ENCODE measurements around the gene MTMR3. TPM values are rescaled to one million over a fixed set of nuclear protein-coding genes. Genes with fewer than 3 reads are reported as not detected.

MTMR3 gene
- polyA plus RNA-seq, 2 of the 4 experiments (the other 2 are of a cell fraction) = 7.4 to 18.8 TPM

GRCh38 chr22:29948385-29948769, 65.4 kb downstream of the MTMR3 start:
- CTCF ChIA-PET = no interaction called here
- no peaks in the 10 kb centered on the region for H3K9me3 ChIP-seq
- TF ChIP-seq HOXB5 (CRISPR knock-in tag; IDR thresholded peaks at IDR 0.05) (no peak), CHD2 (IDR thresholded peaks at IDR 0.05; ENCODE audit: low read length, partially characterized antibody) (no peak), BHLHE40 (IDR thresholded peaks at IDR 0.05; ENCODE audit: low read depth, low read length) (no peak), HOXA7 (CRISPR knock-in tag; IDR thresholded peaks at IDR 0.05) (no peak), FOXS1 (CRISPR knock-in tag; IDR thresholded peaks at IDR 0.05) (no peak), CHD4 (IDR thresholded peaks at IDR 0.05; ENCODE audit: borderline replicate concordance) (no peak), CEBPB (IDR thresholded peaks at IDR 0.05) (no peak), CTCF (IDR thresholded peaks at IDR 0.05) (no peak)
- no peak overlapping the region for H3K27ac ChIP-seq
- H3K4me3 ChIP-seq = no peak overlapping the region
- POLR2A ChIA-PET = no interaction called here
- DNase-seq (ENCODE audit: low read depth in 1 of 2, low spot score in 1 of 2) (no peak), ATAC-seq (no peak), FAIRE-seq (no peak)
- WGBS (ENCODE audit: missing lambda C conversion rate) = 80% methylated on average over 1 of the region's 1 CpG
- H3K4me1 ChIP-seq = peaks cover 20% of the 10 kb centered on the region; the same call in 2 of the 3 replicates
- H3K4me2 ChIP-seq = no peak overlapping the region

GRCh38 chr22:29949872-29950271, 66.9 kb downstream of the MTMR3 start:
- FAIRE-seq = no peak
- no peak for DNase-seq (ENCODE audit: low read depth in 1 of 2, low spot score in 1 of 2)
- Histone ChIP-seq H3K9me3 (no peaks in the 10 kb centered on the region), H3K27ac (no peak overlapping the region), H3K4me1 (peaks cover 13% of the 10 kb centered on the region; the same call in 2 of the 3 replicates), H3K4me2 (no peak overlapping the region), H3K4me3 (no peak overlapping the region)
- no peak for ATAC-seq
- ChIA-PET CTCF (no interaction called here), POLR2A (no interaction called here)
- TF ChIP-seq REST (IDR thresholded peaks at IDR 0.05) = no peak
- 83% methylated on average over 3 of the region's 3 CpGs for WGBS (ENCODE audit: missing lambda C conversion rate)

GRCh38 chr22:29951791-29952413, 68.9 kb downstream of the MTMR3 start:
- H3K4me2 ChIP-seq = no peak overlapping the region
- H3K27ac ChIP-seq = no peak overlapping the region
- TF ChIP-seq EHF (CRISPR knock-in tag; IDR thresholded peaks at IDR 0.05) (no peak), E2F6 (IDR thresholded peaks at IDR 0.05; ENCODE audit: borderline replicate concordance, low read depth) (no peak), HDAC2 (IDR thresholded peaks at IDR 0.05) (no peak), MYC (IDR thresholded peaks at IDR 0.05; ENCODE audit: borderline replicate concordance, low read length) (no peak), SMC3 (IDR thresholded peaks at IDR 0.05) (no peak), RNF2 (IDR thresholded peaks at IDR 0.05; ENCODE audit: borderline replicate concordance, low read depth) (no peak)
- ATAC-seq = no peak
- no peak overlapping the region for H3K4me3 ChIP-seq
- no peak for DNase-seq (ENCODE audit: low read depth in 1 of 2, low spot score in 1 of 2)
- WGBS (ENCODE audit: missing lambda C conversion rate) = 94% methylated on average over 8 of the region's 8 CpGs
- H3K4me1 ChIP-seq = peaks cover 22% of the 10 kb centered on the region; the same call in 2 of the 3 replicates
- no peak for FAIRE-seq
- ChIA-PET POLR2A (interaction anchor here (0.7 kb wide), 1 partner anchor 315 kb away, joined by 3 read pairs; no protein-coding TSS in a partner anchor), CTCF (interaction anchor here (1.0 kb wide), 1 partner anchor 15 kb away, joined by 3 read pairs; no protein-coding TSS in a partner anchor)
- H3K9me3 ChIP-seq = no peaks in the 10 kb centered on the region

Data from A549 (cell line).